Measurements from ENCODE around the gene LCMT1. TPM values are rescaled to one million over a fixed set of nuclear protein-coding genes. Genes with fewer than 3 reads are reported as not detected.

The LCMT1 gene
- total RNA-seq, 3 donors from 2014 or later (not counting 1 experiment from before 2014, with no cell fraction given), result 28.8 to 49.5 (median 43.0) TPM

DNA sequence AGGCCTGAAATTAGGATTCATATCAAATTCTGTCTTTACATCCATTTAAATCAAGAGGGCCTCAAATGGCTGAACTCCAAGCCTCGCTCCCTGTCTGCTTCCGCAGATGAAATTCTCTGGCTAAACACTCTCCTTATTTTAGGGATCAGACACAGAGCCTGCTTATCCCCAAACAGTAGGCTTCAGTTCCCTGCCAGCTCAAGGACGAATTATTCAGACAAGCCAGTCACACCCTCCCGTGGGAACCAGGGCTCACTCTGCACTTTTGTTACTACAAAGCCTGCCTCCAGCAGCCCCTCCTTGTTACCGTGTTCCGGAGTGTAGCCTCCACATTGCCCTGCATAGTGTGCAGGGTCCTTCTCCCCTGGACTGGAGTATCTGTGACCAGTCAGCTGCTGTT is 46.6 kb upstream of the LCMT1 start:
- H3K4me3 Mint-ChIP-seq, result no peak overlapping the region
- peaks cover 61% of the 10 kb centered on the region for H3K4me1 ChIP-seq (ENCODE audit: control insufficient read depth, insufficient read depth, low read length)
- peak overlapping the region in 1 of 2 donors; percentile 89 for H3K27ac Mint-ChIP-seq

DNA sequence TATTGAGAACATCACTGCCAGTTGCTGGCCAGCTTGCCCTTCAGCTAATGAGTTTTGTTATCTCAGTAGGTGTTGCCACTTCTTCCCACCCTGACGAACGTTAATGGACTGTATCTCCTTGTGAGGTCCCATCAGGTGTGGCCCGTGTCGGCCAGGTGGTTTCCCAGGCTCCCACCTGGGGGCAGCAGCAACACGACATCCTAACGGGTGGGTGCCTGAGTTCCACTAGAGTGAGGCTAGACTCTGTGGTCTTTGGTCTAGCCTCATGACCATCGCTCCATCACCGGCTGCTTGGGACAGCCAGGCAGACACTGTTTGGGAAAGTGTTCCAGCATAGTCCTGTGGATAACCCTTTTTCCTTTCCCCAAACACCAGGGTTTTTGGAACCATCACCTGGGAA is 45.6 kb upstream of the LCMT1 start:
- Histone ChIP-seq H3K27me3 (ENCODE audit: control insufficient read depth, insufficient read depth, low read length) (no peaks in the 10 kb centered on the region), H3K9me3 (ENCODE audit: control insufficient read depth, insufficient read depth, low read length) (no peaks in the 10 kb centered on the region), H3K4me1 (ENCODE audit: control insufficient read depth, insufficient read depth, low read length) (peaks cover 51% of the 10 kb centered on the region), H3K4me3 (ENCODE audit: low read length) (no peak overlapping the region), H3K27ac (ENCODE audit: low read length) (peak overlapping the region; percentile 85), H3K36me3 (ENCODE audit: control insufficient read depth, insufficient read depth, low read length) (no peaks in the 10 kb centered on the region)
- intact Hi-C loops (cut with micrococcal nuclease), result loop anchor here (2.0 kb wide), 1 partner anchor 35 kb away; no protein-coding TSS in a partner anchor
- H3K4me3 Mint-ChIP-seq, result no peak overlapping the region
- H3K4me1 Mint-ChIP-seq, result peaks cover 38 to 51% of the 10 kb centered on the region in 2 donors
- H3K27me3 Mint-ChIP-seq (ENCODE audit: low read depth in 2 of 2), result no peaks in the 10 kb centered on the region
- H3K27ac Mint-ChIP-seq, result peak overlapping the region; percentile 75 to 87
- no peak for ATAC-seq
- H3K9me3 Mint-ChIP-seq, result no peaks in the 10 kb centered on the region
- WGBS (ENCODE audit: insufficient coverage), result 73% methylated on average over 8 of the region's 8 CpGs
- TF ChIP-seq, protein P1, sequence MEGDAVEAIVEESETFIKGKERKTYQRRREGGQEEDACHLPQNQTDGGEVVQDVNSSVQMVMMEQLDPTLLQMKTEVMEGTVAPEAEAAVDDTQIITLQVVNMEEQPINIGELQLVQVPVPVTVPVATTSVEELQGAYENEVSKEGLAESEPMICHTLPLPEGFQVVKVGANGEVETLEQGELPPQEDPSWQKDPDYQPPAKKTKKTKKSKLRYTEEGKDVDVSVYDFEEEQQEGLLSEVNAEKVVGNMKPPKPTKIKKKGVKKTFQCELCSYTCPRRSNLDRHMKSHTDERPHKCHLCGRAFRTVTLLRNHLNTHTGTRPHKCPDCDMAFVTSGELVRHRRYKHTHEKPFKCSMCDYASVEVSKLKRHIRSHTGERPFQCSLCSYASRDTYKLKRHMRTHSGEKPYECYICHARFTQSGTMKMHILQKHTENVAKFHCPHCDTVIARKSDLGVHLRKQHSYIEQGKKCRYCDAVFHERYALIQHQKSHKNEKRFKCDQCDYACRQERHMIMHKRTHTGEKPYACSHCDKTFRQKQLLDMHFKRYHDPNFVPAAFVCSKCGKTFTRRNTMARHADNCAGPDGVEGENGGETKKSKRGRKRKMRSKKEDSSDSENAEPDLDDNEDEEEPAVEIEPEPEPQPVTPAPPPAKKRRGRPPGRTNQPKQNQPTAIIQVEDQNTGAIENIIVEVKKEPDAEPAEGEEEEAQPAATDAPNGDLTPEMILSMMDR (IDR thresholded peaks at IDR 0.05), result no peak
- DNase-seq, result peak in 1 of 2 donors; percentile 12
- no peaks in the 10 kb centered on the region for H3K36me3 Mint-ChIP-seq

More for the DNA sequence above, 46.6 kb upstream of the LCMT1 start:
- DNase-seq, result no peak
- H3K9me3 Mint-ChIP-seq, result no peaks in the 10 kb centered on the region
- no peaks in the 10 kb centered on the region for H3K27me3 ChIP-seq (ENCODE audit: control insufficient read depth, insufficient read depth, low read length)
- no peaks in the 10 kb centered on the region for H3K27me3 Mint-ChIP-seq (ENCODE audit: low read depth in 2 of 2)
- H3K27ac ChIP-seq (ENCODE audit: low read length), result no peak overlapping the region
- no peak for ATAC-seq
- intact Hi-C loops (cut with micrococcal nuclease), result no loop called here
- H3K36me3 ChIP-seq (ENCODE audit: control insufficient read depth, insufficient read depth, low read length), result no peaks in the 10 kb centered on the region
- no peaks in the 10 kb centered on the region for H3K36me3 Mint-ChIP-seq
- 96% methylated on average over 6 of the region's 6 CpGs for WGBS (ENCODE audit: insufficient coverage)
- TF ChIP-seq, protein P1 (IDR thresholded peaks at IDR 0.05), result no peak
- no peaks in the 10 kb centered on the region for H3K9me3 ChIP-seq (ENCODE audit: control insufficient read depth, insufficient read depth, low read length)
- peaks cover 47 to 59% of the 10 kb centered on the region in 2 donors for H3K4me1 Mint-ChIP-seq
- H3K4me3 ChIP-seq (ENCODE audit: low read length), result no peak overlapping the region

DNA sequence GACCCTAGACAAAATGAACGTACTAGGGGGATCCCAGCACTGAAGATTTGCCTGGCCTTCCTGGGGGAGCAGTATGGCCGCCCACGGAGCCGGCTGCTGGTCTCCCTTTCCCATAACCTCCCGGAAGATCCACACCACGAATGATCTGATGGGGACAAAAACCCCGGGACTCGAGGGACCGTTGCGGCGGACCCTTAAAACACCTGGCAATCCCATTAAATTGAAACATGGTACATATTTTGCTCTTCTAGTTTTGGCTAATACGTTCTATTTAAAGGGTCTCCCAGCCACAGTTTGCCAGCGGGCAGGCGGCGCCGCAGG is 45.2 kb upstream of the LCMT1 start:
- Mint-ChIP-seq H3K27ac (peak overlapping the region; percentile 75 to 87), H3K4me3 (peak overlapping the region; percentile 91)

More for the DNA sequence above, 45.2 kb upstream of the LCMT1 start:
- TF ChIP-seq, protein P1 (IDR thresholded peaks at IDR 0.05), result no peak
- Histone ChIP-seq H3K9me3 (ENCODE audit: control insufficient read depth, insufficient read depth, low read length) (no peaks in the 10 kb centered on the region), H3K36me3 (ENCODE audit: control insufficient read depth, insufficient read depth, low read length) (no peaks in the 10 kb centered on the region), H3K4me3 (ENCODE audit: low read length) (peak overlapping the region; percentile 32), H3K4me1 (ENCODE audit: control insufficient read depth, insufficient read depth, low read length) (peaks cover 46% of the 10 kb centered on the region), H3K27ac (ENCODE audit: low read length) (peak overlapping the region; percentile 85), H3K27me3 (ENCODE audit: control insufficient read depth, insufficient read depth, low read length) (no peaks in the 10 kb centered on the region)
- Mint-ChIP-seq H3K4me1 (peaks cover 34 to 46% of the 10 kb centered on the region in 2 donors), H3K9me3 (no peaks in the 10 kb centered on the region), H3K27me3 (ENCODE audit: low read depth in 2 of 2) (no peaks in the 10 kb centered on the region), H3K36me3 (no peaks in the 10 kb centered on the region)
- no peak for ATAC-seq
- no peak for DNase-seq
- intact Hi-C loops (cut with micrococcal nuclease), result loop anchor here (2.0 kb wide), 1 partner anchor 36 kb away; no protein-coding TSS in a partner anchor
- WGBS (ENCODE audit: insufficient coverage), result 46% methylated on average over 16 of the region's 16 CpGs
